ENCODE measurements around the gene CARM1. TPM values are rescaled to one million over a fixed set of nuclear protein-coding genes. Genes with fewer than 3 reads are reported as not detected.

CARM1 gene
- total and polyA plus RNA-seq, 2 of the 13 experiments (the other 11 are each of a cell fraction or from before 2014, with no cell fraction given) = 27.6 to 55.8 TPM

GRCh38 chr19:10960314-10961072 is 89.1 kb downstream of the CARM1 start, which contains the start of gene SMARCA4 (continued):
- TF ChIP-seq ZMAT3 (CRISPR knock-in tag; conservative IDR thresholded peaks at IDR 0.05) (peak; percentile 71; the same call in 1 of the 2 replicates), ZNF768 (CRISPR knock-in tag; IDR thresholded peaks at IDR 0.05) (peak; percentile 24; the same call in 1 of the 2 replicates), HDAC1 (CRISPR knock-in tag; IDR thresholded peaks at IDR 0.05) (peak; percentile 11; the same call in 1 of the 2 replicates), ATF3 (CRISPR knock-in tag; IDR thresholded peaks at IDR 0.05) (peak; percentile 8; the same call in 1 of the 2 replicates), ZNF749 (CRISPR knock-in tag; IDR thresholded peaks at IDR 0.05; ENCODE audit: borderline replicate concordance) (peak; percentile 73), NPAS2 (CRISPR knock-in tag; IDR thresholded peaks at IDR 0.05; ENCODE audit: borderline replicate concordance) (no peak), BORCS8-MEF2B (CRISPR knock-in tag; IDR thresholded peaks at IDR 0.05) (peak; percentile 86; the same call in 1 of the 2 replicates), ZNF792 (CRISPR knock-in tag; IDR thresholded peaks at IDR 0.05) (peak; percentile 86; the same call in 1 of the 2 replicates), NFYB (CRISPR knock-in tag; IDR thresholded peaks at IDR 0.05) (0 out of 2 replicates have a peak, but pooled peaks have one; percentile 13), ZIK1 (CRISPR knock-in tag; IDR thresholded peaks at IDR 0.05; ENCODE audit: borderline replicate concordance, low read depth) (peak; percentile 89), MYNN (CRISPR knock-in tag; IDR thresholded peaks at IDR 0.05; ENCODE audit: low read depth) (no peak), U2AF1 (optimal IDR thresholded peaks at IDR 0.05; ENCODE audit: low read depth, low read length) (peak; percentile 40), ARNTL (CRISPR knock-in tag; IDR thresholded peaks at IDR 0.05) (0 out of 2 replicates have a peak, but pooled peaks have one; percentile 31), ZBTB20 (CRISPR knock-in tag; IDR thresholded peaks at IDR 0.05; ENCODE audit: borderline replicate concordance, low read depth) (0 out of 2 replicates have a peak, but pooled peaks have one; percentile 38), ZSCAN20 (CRISPR knock-in tag; IDR thresholded peaks at IDR 0.05; ENCODE audit: borderline replicate concordance) (0 out of 2 replicates have a peak, but pooled peaks have one; percentile 36), ZNF326 (CRISPR knock-in tag; IDR thresholded peaks at IDR 0.05; ENCODE audit: borderline replicate concordance) (no peak), MAZ (IDR thresholded peaks at IDR 0.05; ENCODE audit: borderline replicate concordance, low read depth, low read length) (0 out of 2 replicates have a peak, but pooled peaks have one; percentile 60), MAZ (CRISPR knock-in tag; IDR thresholded peaks at IDR 0.05; ENCODE audit: low read depth) (peak; percentile 91), ZBTB26 (CRISPR knock-in tag; IDR thresholded peaks at IDR 0.05; ENCODE audit: borderline replicate concordance) (no peak; the same call in 1 of the 2 replicates), CCDC6 (CRISPR knock-in tag; IDR thresholded peaks at IDR 0.05) (peak; percentile 71; the same call in 1 of the 2 replicates), HDAC6 (IDR thresholded peaks at IDR 0.05; ENCODE audit: low read depth, low read length) (no peak), POLR2A (IDR thresholded peaks at IDR 0.05; ENCODE audit: insufficient read depth in 1 of 2, low read depth in 2 of 2, low read length in 2 of 2) (peak; percentile 77 to 86), DMAP1 (CRISPR knock-in tag; IDR thresholded peaks at IDR 0.05) (peak; percentile 81; the same call in 1 of the 2 replicates)
- TF ChIP-seq, protein P1, sequence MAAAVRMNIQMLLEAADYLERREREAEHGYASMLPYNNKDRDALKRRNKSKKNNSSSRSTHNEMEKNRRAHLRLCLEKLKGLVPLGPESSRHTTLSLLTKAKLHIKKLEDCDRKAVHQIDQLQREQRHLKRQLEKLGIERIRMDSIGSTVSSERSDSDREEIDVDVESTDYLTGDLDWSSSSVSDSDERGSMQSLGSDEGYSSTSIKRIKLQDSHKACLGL (CRISPR knock-in tag; IDR thresholded peaks at IDR 0.05) = peak; percentile 83
